Activated T-helper 1 cell treated with Interleukin-2 at 50 U/mL for 16 hours (primary cell): ENCODE data around the gene MAN2A2.

Source experiments
- DNase-seq: peaks from one replicate; pipeline ENCODE4 v3.0.0-alpha.2; 2020; ENCODE audit warnings: low read depth

MAN2A2 gene

GRCh38 chr15:90946941-90947576, 44.0 kb downstream of the MAN2A2 start:
- DNase-seq: no peak

- DNase-seq: no peak
These were observed 44.7 kb downstream of the MAN2A2 start for GRCh38 chr15:90947577-90948357.

- no peak for DNase-seq
These were observed 45.4 kb downstream of the MAN2A2 start for GRCh38 chr15:90948506-90948905.

GRCh38 chr15:90949979-90950675, 47.0 kb downstream of the MAN2A2 start:
- DNase-seq: no peak

- DNase-seq: no peak
These were observed 47.6 kb downstream of the MAN2A2 start for GRCh38 chr15:90950676-90951075.

GRCh38 chr15:90952901-90953677, 50.0 kb downstream of the MAN2A2 start:
- no peak for DNase-seq

GRCh38 chr15:90953947-90954711, 51.0 kb downstream of the MAN2A2 start:
- DNase-seq: no peak

- peak; percentile 78 for DNase-seq
These were observed 51.9 kb downstream of the MAN2A2 start, which contains the start of gene RCCD1 for GRCh38 chr15:90954712-90955623. Gene RCCD1 (plus strand): TSS chr15:90954884. CDS start chr15:90956735, 1,851 bp downstream.

- DNase-seq: no peak
These were observed 52.6 kb downstream of the MAN2A2 start for GRCh38 chr15:90955624-90956273.

GRCh38 chr15:90956274-90957030, 53.4 kb downstream of the MAN2A2 start:
- DNase-seq: peak; percentile 52

- no peak for DNase-seq
These were observed 54.1 kb downstream of the MAN2A2 start for GRCh38 chr15:90957031-90957790.

- no peak for DNase-seq
These were observed 54.7 kb downstream of the MAN2A2 start for GRCh38 chr15:90957791-90958190.

GRCh38 chr15:90959028-90959595, 56.0 kb downstream of the MAN2A2 start:
- DNase-seq: no peak

- DNase-seq: no peak
These were observed 56.8 kb downstream of the MAN2A2 start for GRCh38 chr15:90959894-90960293.

- no peak for DNase-seq
These were observed 57.4 kb downstream of the MAN2A2 start for GRCh38 chr15:90960298-90961091.

GRCh38 chr15:90962021-90962420, 58.9 kb downstream of the MAN2A2 start:
- DNase-seq: no peak

- DNase-seq: no peak
These were observed 63.2 kb downstream of the MAN2A2 start for GRCh38 chr15:90966262-90966661.
